Thyroid gland (tissue), 4 donors: ENCODE data around the gene ADRB1.

ENCODE experiments used
- CTCF ChIP-seq, 6 experiments: fragments of 200-600 bp in 3 of 6; fragments of 450-650 bp in 3 of 6; sonication (generic) in 3 of 6; IDR thresholded peaks; one replicate each; pipeline ENCODE4 v1.5.1; 2016 to 2019; ENCODE audit warnings: antibody characterized with exemption in 6 of 6, mild to moderate bottlenecking in 2 of 6, inconsistent platforms in 1 of 6, moderate library complexity in 1 of 6
- POLR2A ChIP-seq, 2 donors: fragments of 450-650 bp; IDR thresholded peaks; one replicate each; pipeline ENCODE4 v1.6.1; 2017; ENCODE audit warnings: antibody characterized with exemption in 2 of 2, mild to moderate bottlenecking in 2 of 2, moderate library complexity in 1 of 2

DNA sequence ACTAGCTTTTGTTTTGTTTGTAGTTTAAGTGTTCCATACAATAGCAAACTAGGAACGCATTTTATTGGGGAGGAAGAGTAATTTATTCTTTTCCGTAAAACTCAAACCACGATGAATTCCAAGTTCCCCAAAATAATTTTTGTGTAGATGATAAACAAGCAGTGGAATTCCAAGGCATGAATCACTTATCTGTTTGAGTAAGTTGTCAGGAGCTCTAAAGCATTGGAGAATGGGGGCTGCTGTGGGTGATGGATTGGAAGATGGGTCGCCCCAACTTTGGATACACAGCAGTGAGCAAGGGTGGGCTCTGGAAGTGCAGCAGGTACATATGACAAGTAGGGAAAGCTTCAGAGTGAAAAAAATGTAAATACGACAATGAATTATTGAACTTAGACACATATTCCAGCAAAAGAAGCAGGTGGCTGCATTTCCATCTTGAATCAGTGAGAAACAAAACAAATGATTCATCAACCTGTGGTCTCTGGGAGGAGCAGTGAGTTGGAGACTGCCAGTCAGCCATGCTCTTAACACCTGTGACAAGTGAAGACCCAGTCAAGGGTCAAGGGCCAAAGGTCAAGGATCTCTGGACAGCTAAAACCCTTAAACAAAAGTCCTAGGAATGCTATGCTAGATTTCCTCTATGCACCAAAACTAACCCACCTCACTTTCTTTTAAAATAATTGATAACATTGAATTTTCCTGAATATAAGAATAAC is 34.2 kb upstream of the ADRB1 start:
- no peak for TF ChIP-seq CTCF (IDR thresholded peaks at IDR 0.05)
- no peak for TF ChIP-seq POLR2A (IDR thresholded peaks at IDR 0.05)
